Measurements from ENCODE around the gene CADM1.

Gene CADM1

DNA sequence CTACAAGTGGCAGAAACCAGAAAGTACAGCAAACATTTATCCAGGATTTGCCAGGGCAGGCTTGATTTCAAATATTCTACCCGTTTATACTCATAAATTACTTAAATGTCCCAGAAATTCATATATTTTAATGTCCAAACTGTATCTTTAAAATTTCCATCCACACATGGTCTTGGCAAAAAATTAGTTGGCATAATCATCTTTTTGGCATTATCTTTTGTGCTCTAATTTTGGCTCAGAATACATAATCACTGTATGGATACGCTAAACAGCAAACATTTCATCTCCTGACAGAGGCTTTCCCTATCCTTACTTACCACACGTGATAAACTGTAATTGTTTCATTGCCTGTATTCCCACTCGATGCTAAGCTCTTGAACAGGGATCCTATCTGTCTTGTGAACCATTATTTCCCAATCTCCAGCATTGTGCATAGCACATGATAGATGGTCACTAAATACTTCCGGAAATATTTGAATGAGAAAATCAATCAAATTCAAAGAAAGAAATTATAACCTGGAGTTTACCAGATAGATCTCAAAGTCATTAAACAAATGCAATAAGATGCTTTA is 64.2 kb downstream of the CADM1 start:
- DNase-seq: no peak

DNA sequence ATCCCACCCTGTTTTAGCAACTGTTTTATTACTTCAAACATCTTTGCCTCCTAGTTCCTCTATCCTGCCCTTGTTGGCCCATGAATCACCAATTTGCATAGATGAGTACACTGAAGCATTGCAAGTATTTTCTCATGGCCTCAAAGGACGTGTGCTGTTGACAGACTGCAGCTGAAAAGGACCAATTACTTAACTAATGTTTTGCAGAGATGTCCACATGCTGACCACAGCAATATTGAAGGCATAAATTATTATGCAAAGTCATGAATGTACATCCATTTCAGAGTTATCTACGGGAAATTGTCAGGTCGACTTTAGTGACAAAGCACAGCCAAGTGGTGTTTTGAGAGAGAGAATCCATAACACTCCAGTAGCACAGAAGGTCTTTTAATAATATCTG is 64.8 kb downstream of the CADM1 start:
- no peak for DNase-seq

DNA sequence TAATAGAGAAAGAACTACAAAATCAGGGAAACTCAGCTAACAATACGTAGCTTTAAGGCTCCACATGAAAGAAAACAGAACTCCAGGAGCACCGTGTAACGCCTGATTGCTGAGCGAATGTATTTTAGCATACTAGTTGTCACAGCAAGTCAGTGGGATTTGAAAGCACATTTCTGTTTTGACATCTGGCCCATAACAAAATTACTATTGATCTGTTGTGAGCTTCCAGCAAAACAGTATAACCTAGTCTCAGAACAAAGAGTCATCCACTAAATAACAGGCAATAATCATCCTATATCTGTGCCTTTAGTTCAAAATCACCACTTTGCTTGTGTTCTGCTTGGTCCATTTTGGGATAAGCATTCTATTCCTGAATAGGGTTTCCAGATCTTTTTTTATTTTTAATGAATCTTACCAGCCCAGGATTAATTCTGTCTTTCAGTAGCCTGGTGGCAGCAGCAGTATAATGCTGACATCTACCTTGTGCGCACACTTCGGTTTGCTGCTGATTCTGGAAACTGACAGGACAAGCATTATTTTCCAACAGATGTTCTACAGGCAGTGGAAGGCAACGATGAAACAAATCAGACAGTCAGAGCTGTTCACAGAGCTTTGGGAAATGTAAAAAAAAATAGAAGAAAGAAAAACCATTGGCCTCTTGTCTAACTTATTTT is 66.2 kb downstream of the CADM1 start:
- no peak for DNase-seq

DNA sequence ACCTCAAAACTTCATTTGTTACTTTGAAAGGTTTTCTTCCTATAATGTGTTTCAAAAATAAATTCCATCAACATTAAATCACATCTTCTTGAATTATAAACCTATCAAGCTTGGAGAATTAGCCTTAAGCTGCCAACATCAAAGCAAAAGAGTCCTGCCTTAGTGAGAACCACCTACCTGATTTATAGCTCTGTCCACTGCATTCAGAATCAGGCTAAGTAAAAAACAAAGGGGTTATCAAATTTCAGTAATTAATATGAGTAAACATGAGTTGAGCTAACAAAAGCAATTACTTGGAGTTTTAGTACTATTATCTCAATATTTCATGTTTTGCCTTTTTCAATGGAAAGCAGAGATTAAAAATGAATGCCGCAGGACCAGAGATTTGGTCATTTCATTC is 73.9 kb downstream of the CADM1 start:
- DNase-seq: no peak

DNA sequence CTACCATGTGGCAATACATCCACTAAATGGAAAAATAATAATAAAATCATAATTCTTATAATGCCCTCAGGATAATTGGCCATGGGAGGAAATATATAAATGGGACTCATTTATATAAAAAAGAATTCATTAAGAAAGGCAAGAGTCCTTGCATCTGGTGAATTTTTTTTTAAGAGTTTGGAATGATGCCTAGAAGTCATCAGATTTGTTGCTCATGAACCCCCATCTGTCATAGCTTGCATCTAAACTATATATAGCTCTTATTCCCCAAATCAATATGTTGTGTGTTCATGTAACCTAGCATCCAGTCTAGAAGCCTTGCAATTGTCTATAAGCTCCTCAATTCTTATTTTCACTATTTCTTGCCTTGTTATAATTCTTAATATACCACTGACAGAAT is 75.9 kb downstream of the CADM1 start:
- DNase-seq: no peak

DNA sequence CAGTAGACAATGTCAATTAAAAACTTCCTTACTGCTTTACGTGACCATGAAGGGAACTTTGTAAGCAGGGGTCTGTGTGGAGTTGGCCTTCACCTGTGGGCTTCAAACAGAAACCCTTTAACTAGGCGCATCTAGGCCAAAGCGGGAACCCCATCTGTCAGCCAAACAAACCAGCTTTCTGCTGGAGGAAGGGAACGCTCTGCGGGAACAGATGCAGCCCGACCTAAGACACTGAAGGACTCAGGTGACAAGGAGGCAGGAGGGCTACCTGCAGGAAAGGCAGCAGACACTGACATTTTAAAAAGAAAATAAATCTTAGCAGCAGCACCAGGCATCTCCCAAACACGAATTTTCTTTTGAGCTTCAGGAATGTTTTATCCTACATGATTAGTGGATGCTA is 78.4 kb downstream of the CADM1 start:
- no peak for DNase-seq

DNA sequence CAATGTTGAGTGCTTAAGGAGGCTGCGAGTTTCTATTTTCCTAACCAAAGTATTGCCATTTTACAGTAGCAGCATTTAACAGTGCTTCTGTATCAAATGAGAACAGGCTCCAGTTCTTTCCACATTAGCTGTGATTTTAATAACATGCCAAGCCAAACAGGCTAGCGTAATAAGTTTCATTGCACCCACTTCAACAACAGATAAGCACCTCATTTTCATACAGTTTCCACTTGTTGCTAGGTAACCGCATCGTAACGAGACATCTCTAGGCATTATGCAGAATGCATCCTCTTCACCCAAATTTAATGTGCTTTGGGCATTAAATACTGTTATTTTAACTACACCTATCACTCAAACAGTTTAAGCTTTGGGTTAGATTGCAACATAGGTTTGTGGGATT is 79.0 kb downstream of the CADM1 start:
- DNase-seq: no peak

DNA sequence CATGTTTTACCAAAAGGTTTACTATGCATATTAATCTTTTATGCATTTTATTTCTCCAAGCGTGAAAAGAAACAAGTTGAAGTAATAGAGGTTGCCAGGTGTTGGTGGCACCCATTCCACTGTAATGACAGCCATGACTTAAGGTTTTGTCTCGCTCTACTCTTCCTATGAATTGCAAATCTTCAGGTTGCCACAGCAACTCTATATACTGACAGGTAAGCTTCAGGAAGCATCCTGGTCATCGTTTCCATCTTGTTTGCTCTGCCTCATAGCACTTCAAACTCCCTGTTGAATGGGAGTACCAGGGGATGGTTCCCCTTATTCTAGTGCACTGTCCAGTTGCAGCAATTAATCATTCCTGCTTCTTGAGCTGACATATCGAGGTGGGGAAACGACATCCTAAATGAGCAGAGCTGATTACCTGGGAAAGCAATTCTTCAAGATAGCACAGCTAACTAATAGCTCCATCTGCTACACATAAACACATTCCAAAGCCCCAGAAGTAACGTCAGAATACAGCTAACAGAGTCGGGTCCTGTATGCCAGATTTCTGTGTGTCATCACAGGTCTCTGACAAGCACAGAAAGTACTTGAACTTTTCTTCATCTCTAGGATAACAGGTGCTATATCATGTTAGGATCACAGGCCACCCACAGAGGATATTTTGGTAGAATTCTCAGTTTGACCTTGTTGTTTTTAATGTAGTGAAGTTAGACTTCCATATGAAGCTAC is 80.3 kb downstream of the CADM1 start:
- DNase-seq: no peak

DNA sequence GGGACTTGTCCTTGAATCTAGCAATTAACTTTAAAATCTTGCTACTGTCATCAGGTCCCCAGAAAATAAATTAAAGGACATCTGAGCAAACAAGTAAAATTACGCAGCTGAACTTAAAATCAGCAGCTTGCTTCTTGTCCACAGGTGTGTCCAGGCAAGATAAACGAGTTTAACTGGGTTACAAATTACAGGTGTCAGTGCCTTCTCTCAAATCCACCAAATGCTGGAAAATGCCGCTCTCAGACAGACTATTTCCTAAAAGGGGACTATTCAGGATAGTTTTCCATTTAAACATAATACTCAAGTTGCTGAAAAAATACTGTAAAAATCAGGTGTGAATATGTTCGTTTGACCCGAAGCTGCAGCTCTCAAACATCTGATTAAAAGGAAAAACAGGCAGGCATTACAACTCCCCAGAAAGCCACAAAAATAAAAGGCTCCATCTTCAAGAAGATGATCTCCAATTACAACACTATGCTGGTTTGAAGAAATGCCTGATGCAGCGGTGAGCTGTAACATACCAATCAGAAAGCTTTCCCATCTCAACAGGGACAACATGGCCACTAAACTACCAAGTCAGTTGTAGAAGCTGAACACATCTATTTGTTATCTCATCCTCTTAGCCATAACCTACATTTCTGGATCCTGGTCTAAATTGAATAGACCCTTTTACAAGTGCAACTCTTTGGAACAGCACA is 82.1 kb downstream of the CADM1 start:
- DNase-seq: no peak

DNA sequence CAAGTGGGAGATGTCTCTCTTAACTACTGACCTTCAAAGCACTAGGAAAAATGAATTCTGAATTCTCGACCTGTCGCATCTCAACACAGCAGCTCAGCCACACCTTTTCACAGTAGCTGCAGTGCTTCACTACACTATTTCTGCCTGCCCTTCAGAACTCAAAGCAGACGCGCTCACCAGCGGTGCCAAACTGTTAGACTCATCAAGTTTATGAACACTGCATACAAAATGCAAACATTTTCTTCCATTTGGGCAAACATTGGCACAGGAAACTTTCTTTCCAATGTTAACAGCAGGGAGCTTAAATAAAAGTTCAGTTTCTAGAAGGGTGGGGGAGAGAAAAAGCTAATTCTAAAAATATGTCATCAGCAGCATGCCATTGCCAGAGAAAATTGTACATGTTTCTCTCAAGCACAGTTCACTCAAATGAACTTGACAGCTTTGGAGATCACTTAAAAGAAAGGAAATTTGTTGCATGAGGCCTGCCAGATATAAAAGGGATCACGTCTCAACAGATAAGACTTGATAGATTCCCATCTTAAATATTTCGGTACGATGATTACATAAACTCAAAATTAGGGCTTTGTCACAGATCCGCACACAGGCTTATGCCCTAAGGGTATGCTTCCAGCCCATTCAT is 82.7 kb downstream of the CADM1 start:
- no peak for DNase-seq

DNA sequence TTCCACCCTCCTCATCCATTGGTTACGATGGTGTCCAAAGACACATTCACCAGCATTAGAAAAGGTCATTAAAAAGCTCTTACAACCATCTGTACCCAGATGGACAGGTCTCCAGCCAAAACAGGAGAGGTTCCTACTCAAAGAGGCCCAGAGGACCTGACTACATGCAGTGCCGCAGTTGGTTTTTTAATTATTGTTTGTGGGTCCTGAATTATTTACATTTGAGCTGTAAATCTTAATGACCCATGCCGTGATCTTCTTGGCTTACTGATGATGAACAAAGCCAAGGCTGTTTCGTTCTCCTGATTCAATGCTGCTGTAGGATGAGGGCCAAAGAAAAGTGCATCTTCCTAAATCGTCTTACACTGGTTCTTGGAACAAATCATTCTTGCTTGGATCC is 83.7 kb downstream of the CADM1 start:
- DNase-seq: no peak

DNA sequence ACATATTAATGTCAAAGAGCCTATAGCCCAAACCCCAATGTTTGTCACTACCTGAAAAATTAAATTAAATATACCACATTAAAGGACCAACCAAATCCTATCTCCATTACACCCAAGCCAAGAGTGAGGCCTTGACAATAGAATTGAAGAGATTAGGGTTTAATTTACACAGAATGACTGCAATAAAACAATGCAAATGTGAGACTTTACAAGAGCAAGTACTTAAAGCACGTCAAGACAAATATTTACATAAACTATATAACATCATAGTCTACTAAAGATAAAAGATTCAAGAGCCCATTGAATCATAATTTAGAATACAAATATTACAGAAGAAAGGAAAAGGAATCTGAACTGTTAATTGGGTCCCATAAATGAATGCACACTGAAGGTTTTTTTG is 85.6 kb downstream of the CADM1 start:
- DNase-seq: no peak

DNA sequence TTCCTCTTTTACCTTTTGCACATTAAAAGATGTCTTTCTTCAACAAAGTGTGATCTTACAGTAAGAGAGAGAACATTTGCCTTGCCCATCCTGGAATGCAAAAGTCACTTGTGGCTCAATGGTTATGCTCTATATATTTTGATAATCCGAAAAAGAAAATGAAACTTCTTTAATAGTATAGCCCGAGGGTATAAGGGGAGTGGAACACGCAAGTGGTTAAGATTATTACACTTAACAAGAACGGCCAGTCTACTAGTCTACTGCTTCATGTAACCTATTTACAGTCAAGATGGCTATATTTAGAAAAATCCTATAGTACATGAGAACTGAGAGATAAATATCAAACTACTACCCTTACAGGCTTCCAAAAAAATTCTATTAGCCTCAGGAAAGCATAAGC is 86.1 kb downstream of the CADM1 start:
- DNase-seq: no peak

DNA sequence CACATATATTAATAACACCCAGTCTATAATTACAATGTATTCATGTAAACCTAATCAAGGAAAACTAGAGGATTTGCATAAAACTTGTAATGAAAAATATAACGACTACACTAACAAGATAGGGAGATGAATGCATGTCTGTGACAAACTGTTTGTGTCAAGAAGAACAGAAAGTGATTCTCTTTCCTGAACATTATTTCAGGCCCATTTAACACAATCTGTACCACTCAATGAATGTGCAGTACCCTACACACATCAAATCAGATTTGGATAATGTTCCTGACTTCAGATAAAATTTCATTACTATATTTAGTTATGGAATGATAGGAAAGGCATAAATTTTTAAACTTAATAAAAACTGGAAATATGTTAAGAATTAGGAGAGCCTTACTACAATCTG is 93.1 kb downstream of the CADM1 start:
- DNase-seq: no peak

DNA sequence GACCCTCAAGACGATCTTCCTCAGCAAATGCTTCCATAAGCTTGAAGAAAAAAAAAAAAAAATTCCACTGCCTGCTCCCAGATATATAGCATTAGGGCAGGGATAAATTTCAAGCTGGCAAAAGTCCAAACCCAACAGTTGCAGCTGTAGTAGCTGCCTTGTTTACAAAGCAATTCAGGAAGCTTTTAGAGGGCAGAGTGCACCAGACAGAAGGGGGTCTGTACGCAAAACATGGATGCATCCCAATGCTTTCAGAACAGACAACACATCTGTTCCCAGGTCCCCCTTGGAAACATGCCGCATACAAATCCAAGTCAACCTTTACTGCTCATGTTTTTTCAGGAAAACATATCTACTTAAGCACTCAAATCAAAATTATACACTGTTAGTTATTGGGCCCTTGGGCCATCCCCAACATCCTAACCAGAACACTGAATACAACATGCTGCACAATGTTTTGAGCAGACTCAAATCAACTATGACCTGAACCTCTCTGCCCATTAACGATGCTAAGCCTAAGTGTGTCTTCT is 94.5 kb downstream of the CADM1 start:
- DNase-seq: no peak

DNA sequence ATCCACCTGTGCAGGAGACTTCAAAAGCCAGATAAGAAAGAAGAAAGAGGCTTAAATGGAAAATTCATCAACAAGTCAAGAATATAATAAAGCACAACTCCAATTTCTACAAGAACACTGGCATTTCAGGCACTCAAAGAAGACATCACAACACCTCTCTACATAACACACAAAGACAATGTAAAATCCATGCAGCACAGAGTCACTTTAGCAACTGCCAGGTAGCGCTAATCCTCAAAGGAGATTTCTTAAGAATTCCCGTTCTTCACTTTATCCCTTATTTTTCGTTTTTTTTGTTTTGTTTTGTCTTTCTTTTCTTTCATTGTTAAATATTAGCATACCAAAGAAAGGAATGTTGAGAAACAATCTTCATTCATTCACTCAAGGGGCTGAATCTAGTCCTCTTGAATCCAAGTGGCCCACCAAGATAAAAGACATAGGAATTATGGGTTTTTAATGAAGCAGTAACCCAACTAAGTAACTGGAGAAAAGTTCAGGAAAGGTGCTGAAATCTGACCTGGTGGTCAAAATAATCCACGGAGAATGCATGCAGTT is 95.0 kb downstream of the CADM1 start:
- DNase-seq: no peak

DNA sequence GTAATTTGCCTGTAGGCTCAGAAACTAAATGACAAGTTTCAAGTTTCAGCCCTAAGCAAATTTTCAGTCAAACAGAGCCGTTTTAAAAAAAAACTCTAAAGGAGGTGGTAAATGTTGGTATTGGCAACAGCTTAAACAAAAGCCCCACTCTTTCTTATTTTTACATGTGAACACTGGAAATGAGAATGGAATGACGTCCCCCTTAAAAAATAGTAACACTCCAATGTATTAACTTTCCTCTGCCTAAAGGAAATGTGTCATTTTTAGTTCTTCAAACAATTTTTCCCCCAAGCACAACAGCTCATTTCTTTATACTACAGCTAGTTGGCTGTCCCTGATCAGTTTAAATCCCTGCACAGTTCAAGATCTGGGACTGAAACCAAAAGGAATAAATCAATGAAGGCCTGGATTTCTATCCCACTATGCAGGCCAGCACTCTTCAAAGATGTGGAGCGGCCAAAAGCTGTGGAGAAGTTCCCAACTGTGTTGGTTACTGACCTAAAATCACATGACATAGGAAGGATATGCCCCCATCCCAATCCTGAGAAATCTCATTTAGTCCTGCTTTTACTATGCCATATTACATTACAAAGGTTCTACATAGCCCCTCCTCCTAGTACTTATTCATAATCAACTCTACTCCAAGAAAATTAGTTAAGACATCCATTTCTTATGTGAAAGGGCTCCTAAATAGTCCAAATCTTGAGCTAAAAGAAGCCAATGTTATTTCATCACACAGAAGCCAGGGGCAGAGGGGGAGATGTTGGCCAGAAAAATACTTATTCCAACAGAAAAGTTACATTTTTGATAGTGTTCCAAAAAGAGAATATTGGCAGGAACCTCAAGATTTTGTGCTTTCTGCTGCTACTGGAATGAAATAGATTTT is 95.9 kb downstream of the CADM1 start:
- no peak for DNase-seq

DNA sequence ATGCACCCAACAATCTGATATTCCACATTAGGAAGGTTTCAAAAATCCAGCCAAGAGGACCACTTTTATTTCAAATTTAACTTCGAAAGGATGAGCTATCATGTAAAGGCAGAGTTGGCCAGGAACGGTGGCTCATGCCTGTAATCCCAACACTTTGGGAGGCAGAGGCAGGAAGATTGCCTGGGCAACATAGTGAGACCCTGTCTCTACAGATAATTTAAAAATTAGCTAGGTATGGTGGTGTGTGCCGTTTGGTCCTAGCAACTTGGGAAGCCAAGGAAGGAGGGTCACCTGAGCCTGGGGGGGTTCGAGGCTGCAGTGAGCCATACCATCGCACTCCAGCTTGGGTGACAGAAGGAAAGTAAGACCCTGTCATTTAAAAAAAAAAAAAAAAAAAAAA is 96.7 kb downstream of the CADM1 start:
- DNase-seq: no peak

DNA sequence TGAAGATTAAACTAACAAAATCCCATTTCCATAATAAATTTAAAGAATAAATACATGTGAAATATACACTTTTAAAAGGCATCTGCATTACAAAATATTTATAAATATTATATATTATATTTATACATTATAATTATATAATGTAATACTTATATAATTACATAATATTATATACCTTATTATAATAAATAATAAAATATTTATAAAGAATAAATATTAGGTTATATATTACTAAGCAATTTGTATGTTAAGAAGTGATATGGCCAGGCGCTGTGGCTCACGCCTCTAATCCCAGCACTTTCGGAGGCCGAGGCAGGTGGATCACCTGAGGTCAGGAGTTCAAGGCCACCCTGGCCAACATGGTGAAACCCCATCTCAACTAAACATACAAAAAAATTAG is 97.8 kb downstream of the CADM1 start:
- no peak for DNase-seq

DNA sequence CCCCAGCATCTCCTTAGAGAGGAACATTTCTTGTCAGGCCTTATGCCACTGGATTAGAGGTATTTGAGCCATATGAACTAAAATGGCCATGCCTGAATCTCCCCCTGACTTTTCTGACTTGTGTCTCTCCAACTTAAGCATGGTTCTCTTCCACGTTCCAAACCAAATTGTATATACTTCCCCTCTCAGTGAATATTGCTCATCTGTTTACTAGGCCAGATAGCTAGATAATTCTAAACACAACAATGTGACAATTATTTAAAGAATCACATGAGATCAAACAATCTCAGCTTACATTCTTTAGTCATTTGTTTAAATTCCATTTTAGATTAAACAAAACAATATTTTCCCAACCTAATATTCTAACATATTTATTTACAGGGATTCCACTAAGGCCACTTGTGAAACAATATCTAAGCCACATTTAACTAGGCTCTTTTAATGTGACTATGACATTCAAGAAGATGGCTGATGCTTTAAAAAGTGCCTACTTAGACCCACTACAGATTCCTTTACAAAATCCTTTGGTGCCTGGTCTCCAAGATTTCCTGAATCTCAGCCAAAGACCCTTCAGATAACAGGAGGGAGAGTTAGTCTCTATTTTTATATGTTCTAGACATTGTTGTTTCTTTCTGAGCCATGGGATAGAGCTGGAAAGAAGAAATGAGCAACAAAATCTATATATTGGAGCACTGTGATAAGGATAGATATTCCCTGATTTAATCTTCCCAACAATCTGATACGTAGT is 105.7 kb downstream of the CADM1 start:
- DNase-seq: no peak

DNA sequence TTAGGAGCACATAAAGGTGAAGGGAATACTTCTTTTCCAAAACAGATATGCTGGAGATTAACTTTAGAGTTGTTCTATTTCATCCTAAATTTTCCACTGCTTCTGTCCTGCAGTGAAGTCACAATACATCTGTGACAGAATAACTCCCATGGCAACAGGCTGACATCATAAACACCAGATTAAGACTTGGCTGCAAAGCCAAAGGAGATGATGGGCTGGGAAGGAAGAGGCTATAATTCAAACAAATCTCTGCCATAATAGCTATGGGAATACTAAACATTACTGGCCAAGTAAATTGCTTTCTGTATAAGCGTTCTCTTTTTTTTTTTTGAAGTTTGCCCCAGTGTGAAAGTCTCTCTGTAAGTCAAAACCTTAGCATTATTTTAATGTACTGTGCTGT is 107.7 kb downstream of the CADM1 start:
- DNase-seq: no peak

Data from amniotic stem cell (primary cell).